Adrenal gland (tissue), 12 donors: Measurements from ENCODE around the gene IL1RAPL1. TPM values are rescaled to one million over a fixed set of nuclear protein-coding genes. Genes with fewer than 3 reads are reported as not detected.

Source experiments
- DNase-seq, 7 donors: peaks; one replicate each; pipeline ENCODE4 v3.0.0-alpha.2; 2019 to 2020
- H3K27ac ChIP-seq, 5 donors: fragments of 200-600 bp; sonication (generic) in 4 of 5; 1 replicate in 3 of 5; 2 replicates in 2 of 5; pipeline versions ENCODE4 v1.5.1 to v1.8.0; 2016 to 2020; ENCODE audit warnings: mild to moderate bottlenecking in 1 of 5
- H3K27me3 ChIP-seq: fragments of 200-600 bp; 2 replicates; pipeline ENCODE4 v1.8.0; 2021
- H3K36me3 ChIP-seq, 2 donors: fragments of 200-600 bp; replicated peaks in 1 of 2; 1 replicate in 1 of 2; 2 replicates in 1 of 2; pipeline versions ENCODE4 v1.5.1 to v1.8.0; 2018 to 2022
- H3K4me1 ChIP-seq, 2 donors: fragments of 200-600 bp; replicated peaks in 1 of 2; 1 replicate in 1 of 2; 2 replicates in 1 of 2; pipeline versions ENCODE4 v1.5.1 to v1.8.0; 2018 to 2021
- H3K4me3 ChIP-seq, 4 donors: fragments of 200-600 bp; sonication (generic) in 3 of 4; one replicate each; pipeline ENCODE4 v1.5.1; 2016 to 2018
- H3K9me3 ChIP-seq, 3 donors: fragments of 200-600 bp; sonication (generic) in 1 of 3; replicated peaks in 1 of 3; 1 replicate in 2 of 3; 2 replicates in 1 of 3; pipeline versions ENCODE4 v1.5.1 to v1.8.0; 2016 to 2021
- POLR2A ChIP-seq, 2 donors: fragments of 450-650 bp; IDR thresholded peaks; one replicate each; pipeline ENCODE4 v1.6.1; 2017; ENCODE audit warnings: antibody characterized with exemption in 2 of 2, mild to moderate bottlenecking in 2 of 2, moderate library complexity in 1 of 2
- WGBS, 4 donors: extraction: QIAGEN DNeasy Blood & Tissue Kit in 2 of 4; methylation state at CpG; one replicate each; pipeline versions ENCODE4 v1.1.5 to v1.1.7; 2013 to 2017; 5-methylcytosine and 5-hydroxymethylcytosine counted together
- intact Hi-C, 2 donors: fragments of 100-400 bp; cut with DNase I; formaldehyde crosslinking; loops; one replicate each; pipeline versions ENCODE4 v1.14.1 to v1.15.0; 2022 to 2023
- polyA plus RNA-seq, 3 donors: library from polyadenylated mRNA; stranded (reverse); fragments of 200-250 nt in 2 of 3; fragments of 350-450 nt in 1 of 3; fragmentation: Illumina TruSeq in 1 of 3; extraction: RNeasy Lipid Tissue Mini Kit (QIAGEN cat#74804) in 1 of 3; gene quantifications; one replicate each; pipeline ENCODE4 v1.2.3, GENCODE V29; 2013 to 2014
- total RNA-seq, 9 donors: library from RNA; depleted of rRNA in 4 of 9; stranded (reverse); fragments of >200 nt in 4 of 9; fragments of 120-200 nt in 1 of 9; fragmentation: NEBNext Ultra II Directional in 1 of 9; extraction: Animal tissue kit (Norgen Biotek cat#: 25700) in 1 of 9; gene quantifications; one replicate each; pipeline versions ENCODE4 v1.1.0 to v1.2.4, GENCODE V29; 2013 to 2023
- TF ChIP-seq, protein P1 (sequence below), 6 experiments: fragments of 450-650 bp in 4 of 6; fragments of 200-600 bp in 2 of 6; sonication (generic) in 1 of 6; IDR thresholded peaks; 1 replicate in 5 of 6; 2 replicates in 1 of 6; pipeline versions ENCODE4 v1.5.1 to v1.8.0; 2016 to 2021; ENCODE audit warnings: antibody characterized with exemption in 6 of 6, mild to moderate bottlenecking in 2 of 6, moderate library complexity in 1 of 6
- donor health status: healthy with polysubstance abuse.
- donor health status: Bipolar disorder and iron deficiency.
- donor health status: DM: yes; HTN: yes; CAD: no.
- donor health status: DM: no; HTN: no; CAD: no.
- donor health status: DM: no; HTN: no; CAD: no.
- donor health status: DM: yes; HTN: yes; CAD: no.

Gene IL1RAPL1
- total and polyA plus RNA-seq, 12 donors = 1.1 TPM; not detected in 11

DNA sequence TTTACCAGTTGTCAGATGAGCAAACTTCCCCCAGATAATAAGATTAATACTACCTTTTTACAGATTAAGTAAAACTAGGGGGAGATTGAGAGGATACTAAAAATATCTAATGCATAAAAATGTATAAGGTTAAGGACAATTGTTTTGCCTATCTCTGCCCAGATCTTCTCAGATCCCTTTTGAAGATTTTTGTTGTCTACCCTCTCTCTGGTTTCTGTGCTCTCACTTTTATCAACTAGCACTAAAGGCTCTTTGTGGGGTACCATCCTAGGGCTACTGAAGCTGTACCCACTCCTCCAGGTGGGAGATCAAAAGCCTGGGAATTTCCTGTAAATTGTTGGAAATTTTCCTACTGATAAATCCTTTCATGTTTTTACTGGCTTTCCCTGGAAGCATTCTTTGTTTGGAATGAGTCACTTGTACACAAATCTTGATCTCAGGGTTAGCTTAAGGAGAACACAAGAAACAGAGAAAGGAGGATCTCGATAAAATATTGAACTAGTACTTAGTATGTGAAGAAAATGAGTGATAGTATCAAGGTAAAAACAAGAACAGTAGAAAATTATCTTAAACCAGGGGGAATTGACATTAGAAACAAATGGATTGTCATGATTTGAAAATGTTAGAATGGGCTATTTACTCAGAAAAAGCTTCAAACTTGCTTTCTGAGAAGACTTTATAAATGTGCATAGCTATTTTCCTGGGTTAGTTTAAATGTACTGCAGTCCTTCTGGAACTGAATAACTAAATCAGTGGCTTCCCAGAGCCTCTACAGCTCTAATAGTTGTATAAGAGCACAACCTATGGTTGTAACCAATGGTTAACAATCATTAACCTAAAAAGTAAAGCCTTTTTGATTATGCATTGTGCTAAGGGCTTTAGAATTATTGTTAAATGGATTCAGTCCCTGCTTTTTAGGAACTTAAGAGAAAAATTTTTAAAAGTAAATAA lies 948.2 kb downstream of the IL1RAPL1 start:
- H3K36me3 ChIP-seq = no peaks in the 10 kb centered on the region
- TF ChIP-seq POLR2A (IDR thresholded peaks at IDR 0.05) = no peak
- TF ChIP-seq, protein P1, sequence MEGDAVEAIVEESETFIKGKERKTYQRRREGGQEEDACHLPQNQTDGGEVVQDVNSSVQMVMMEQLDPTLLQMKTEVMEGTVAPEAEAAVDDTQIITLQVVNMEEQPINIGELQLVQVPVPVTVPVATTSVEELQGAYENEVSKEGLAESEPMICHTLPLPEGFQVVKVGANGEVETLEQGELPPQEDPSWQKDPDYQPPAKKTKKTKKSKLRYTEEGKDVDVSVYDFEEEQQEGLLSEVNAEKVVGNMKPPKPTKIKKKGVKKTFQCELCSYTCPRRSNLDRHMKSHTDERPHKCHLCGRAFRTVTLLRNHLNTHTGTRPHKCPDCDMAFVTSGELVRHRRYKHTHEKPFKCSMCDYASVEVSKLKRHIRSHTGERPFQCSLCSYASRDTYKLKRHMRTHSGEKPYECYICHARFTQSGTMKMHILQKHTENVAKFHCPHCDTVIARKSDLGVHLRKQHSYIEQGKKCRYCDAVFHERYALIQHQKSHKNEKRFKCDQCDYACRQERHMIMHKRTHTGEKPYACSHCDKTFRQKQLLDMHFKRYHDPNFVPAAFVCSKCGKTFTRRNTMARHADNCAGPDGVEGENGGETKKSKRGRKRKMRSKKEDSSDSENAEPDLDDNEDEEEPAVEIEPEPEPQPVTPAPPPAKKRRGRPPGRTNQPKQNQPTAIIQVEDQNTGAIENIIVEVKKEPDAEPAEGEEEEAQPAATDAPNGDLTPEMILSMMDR (IDR thresholded peaks at IDR 0.05) = no peak
- H3K27ac ChIP-seq = no peak overlapping the region
- 18 to 55% (median 35%) methylated on average over 1 of the region's 1 CpG for WGBS, 4 donors
- no peaks in the 10 kb centered on the region for H3K9me3 ChIP-seq
- H3K4me3 ChIP-seq = no peak overlapping the region
- DNase-seq = no peak
- H3K27me3 ChIP-seq = no peaks in the 10 kb centered on the region
- H3K4me1 ChIP-seq = no peaks in the 10 kb centered on the region
- intact Hi-C loops = no loop called here

DNA sequence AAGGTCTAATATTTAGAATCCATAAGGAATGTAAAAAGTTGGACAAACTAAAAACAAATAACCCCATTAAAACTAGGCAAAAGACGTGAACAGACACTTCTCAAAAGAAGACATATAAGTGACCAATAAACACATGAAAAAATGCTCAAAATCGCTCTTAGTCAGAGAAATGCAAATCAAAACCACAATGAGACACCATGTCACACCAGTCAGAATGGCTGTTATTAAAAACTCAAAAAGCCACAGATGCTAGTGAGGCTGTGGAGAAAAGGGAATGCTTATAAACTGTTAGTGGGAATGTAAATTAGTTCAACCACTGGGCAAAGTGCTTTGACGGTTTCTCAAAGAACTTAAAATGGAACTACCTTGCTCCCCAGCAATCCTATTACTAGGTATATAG lies 953.8 kb downstream of the IL1RAPL1 start:
- no peaks in the 10 kb centered on the region for H3K36me3 ChIP-seq
- H3K4me1 ChIP-seq = no peaks in the 10 kb centered on the region
- intact Hi-C loops = no loop called here
- no peaks in the 10 kb centered on the region for H3K27me3 ChIP-seq
- H3K9me3 ChIP-seq = no peaks in the 10 kb centered on the region
- H3K27ac ChIP-seq = no peak overlapping the region
- DNase-seq = no peak
- 58 to 82% (median 77%) methylated on average over 3 of the region's 3 CpGs for WGBS, 4 donors
- H3K4me3 ChIP-seq = no peak overlapping the region
- TF ChIP-seq, protein P1 (IDR thresholded peaks at IDR 0.05) = no peak
- no peak for TF ChIP-seq POLR2A (IDR thresholded peaks at IDR 0.05)

DNA sequence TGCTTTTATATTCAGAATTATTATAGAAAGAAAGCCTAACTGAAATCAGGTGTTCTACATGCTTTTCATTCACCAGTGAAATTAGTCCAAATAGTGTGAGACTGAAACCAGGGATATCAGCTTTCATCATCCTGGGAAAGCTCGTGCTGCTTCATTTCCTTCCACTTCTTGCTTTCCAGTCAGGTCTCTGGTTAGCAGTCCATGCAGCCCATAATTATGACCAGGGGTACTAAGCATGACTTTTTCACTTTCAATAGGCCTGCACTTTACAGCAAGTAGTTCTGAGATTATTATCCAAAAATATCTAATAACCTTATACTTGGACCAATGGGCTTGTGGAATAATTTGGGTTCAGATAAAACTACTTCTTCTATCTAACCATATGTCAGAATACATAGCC lies 954.9 kb downstream of the IL1RAPL1 start:
- Histone ChIP-seq H3K27me3 (no peaks in the 10 kb centered on the region), H3K9me3 (no peaks in the 10 kb centered on the region), H3K36me3 (no peaks in the 10 kb centered on the region), H3K4me1 (no peaks in the 10 kb centered on the region), H3K4me3 (no peak overlapping the region), H3K27ac (no peak overlapping the region)
- WGBS, 4 donors = 41 to 65% (median 55%) methylated on average over 1 of the region's 1 CpG
- DNase-seq = no peak
- no peak for TF ChIP-seq POLR2A (IDR thresholded peaks at IDR 0.05)
- TF ChIP-seq, protein P1 (IDR thresholded peaks at IDR 0.05) = no peak
- intact Hi-C loops = no loop called here

DNA sequence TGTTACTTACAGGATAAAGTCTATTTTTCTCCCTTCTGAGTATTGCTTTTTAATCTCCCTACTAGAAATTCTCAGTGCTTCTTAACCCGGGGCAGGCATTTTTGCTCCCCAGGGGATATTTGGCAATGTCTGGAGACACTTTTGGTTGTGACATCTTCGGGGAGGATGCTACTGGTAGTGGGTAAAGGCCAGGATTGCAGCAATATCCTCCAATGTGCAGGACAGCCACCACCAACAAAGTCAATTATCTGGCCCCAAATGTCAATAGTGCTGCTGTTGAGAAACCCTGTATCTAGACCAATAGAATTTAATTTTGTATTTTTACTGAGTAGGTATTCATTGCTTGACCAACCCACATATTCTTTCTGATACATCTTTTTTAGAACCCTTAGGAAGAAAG lies 958.6 kb downstream of the IL1RAPL1 start:
- DNase-seq = no peak
- Histone ChIP-seq H3K36me3 (no peaks in the 10 kb centered on the region), H3K4me1 (no peaks in the 10 kb centered on the region), H3K27me3 (no peaks in the 10 kb centered on the region), H3K9me3 (no peaks in the 10 kb centered on the region), H3K27ac (no peak overlapping the region), H3K4me3 (no peak overlapping the region)
- intact Hi-C loops = no loop called here
- TF ChIP-seq, protein P1 (IDR thresholded peaks at IDR 0.05) = no peak
- 59 to 68% (median 62%) methylated on average over 2 of the region's 2 CpGs for WGBS, 4 donors
